ENCODE results near the gene MTHFR. TPM values are rescaled to one million over a fixed set of nuclear protein-coding genes. Genes with fewer than 3 reads are reported as not detected.

Gene MTHFR
- total and polyA plus RNA-seq, 2 of the 8 experiments (the other 6 are each of a cell fraction or from before 2014, with no cell fraction given): 8.7 to 18.5 TPM

- TF ChIP-seq CHD7 (IDR thresholded peaks at IDR 0.05; ENCODE audit: insufficient replicate concordance, low read length) (no peak), CREB1 (IDR thresholded peaks at IDR 0.05) (no peak), FOSL1 (IDR thresholded peaks at IDR 0.05; ENCODE audit: insufficient read depth, low read depth, low read length) (no peak), NRF1 (IDR thresholded peaks at IDR 0.05; ENCODE audit: low read depth, low read length) (no peak), GTF2F1 (IDR thresholded peaks at IDR 0.05; ENCODE audit: borderline replicate concordance, low read depth, low read length) (no peak), EGR1 (IDR thresholded peaks at IDR 0.05; ENCODE audit: borderline replicate concordance, low read depth, low read length) (no peak), MAFK (IDR thresholded peaks at IDR 0.05; ENCODE audit: low read depth, low read length) (no peak), ZNF274 (IDR thresholded peaks at IDR 0.05; ENCODE audit: borderline replicate concordance, extremely low read depth, low read length) (no peak), SAP30 (IDR thresholded peaks at IDR 0.05; ENCODE audit: insufficient read depth, insufficient replicate concordance, low read length) (no peak), POLR2A (IDR thresholded peaks at IDR 0.05; ENCODE audit: control extremely low read depth in 1 of 2, low read depth in 2 of 2, low read length in 2 of 2) (no peak), CHD2 (IDR thresholded peaks at IDR 0.05; ENCODE audit: low read length) (no peak), RXRA (IDR thresholded peaks at IDR 0.05; ENCODE audit: insufficient read depth, low read depth, low read length) (no peak)
Measured at GRCh38 chr1:11797525-11798216, 8.1 kb downstream of the MTHFR start (continued).

All from H1 (cell line).